Activated CD4-positive, alpha-beta T cell treated with anti-CD3 and anti-CD28 coated beads, Interleukin-2, amount 50 U/mL, for 48 hours (primary cell): ENCODE results near the gene PHYKPL.
"Not testable (repeated sequence)": the region's sequence is repeated elsewhere in the genome, so short reads cannot be mapped to it uniquely, and the experiment has no call there.

Experiments
- DNase-seq, 2 experiments: peaks; one replicate each; pipeline ENCODE4 v3.0.0-alpha.2; 2020

PHYKPL gene

DNA sequence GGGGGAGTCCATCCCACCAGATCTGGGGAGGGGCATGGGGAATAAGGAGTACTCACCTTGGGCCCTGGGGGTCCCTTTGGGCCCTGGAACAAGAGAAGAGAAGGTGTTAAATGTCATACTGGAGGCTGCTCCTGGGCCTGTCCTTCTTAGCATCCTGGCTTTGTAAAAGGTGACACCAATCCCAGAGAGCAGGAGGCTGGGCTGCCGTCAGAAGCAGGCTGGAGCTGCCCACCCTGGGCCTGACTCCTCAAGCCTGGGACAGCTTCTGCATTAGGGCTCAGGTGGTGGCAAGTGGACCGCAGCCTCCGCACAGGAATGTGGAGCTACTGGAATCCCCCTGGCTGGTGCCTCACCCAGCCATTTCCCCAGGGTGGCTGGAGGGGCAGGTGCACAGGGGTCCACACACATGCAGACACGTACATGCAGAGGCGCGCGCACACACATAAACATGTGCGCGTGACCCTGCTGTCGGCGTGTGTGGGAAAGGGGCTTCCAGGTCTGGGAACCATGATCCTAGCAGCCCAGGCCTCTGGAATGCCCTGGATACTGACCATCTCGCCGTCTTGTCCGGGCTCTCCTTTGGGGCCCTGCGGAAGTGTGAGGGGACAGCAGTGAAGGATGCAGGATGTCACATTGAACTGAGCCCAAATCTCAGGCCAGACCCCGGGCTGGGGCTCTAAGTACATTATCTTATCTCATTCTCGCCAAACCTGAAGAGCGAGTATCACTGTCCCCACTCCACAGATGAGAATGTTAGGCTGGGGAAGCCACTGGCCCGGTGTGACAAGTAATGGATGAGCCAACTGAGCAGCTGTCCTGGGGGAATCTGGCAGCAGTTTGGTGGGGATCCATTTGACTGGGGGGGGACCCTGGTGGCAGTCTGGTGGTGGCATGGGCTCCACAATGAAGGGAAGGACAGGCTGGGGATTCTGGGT, 29.3 kb upstream of the PHYKPL start:
- no peak for DNase-seq

DNA sequence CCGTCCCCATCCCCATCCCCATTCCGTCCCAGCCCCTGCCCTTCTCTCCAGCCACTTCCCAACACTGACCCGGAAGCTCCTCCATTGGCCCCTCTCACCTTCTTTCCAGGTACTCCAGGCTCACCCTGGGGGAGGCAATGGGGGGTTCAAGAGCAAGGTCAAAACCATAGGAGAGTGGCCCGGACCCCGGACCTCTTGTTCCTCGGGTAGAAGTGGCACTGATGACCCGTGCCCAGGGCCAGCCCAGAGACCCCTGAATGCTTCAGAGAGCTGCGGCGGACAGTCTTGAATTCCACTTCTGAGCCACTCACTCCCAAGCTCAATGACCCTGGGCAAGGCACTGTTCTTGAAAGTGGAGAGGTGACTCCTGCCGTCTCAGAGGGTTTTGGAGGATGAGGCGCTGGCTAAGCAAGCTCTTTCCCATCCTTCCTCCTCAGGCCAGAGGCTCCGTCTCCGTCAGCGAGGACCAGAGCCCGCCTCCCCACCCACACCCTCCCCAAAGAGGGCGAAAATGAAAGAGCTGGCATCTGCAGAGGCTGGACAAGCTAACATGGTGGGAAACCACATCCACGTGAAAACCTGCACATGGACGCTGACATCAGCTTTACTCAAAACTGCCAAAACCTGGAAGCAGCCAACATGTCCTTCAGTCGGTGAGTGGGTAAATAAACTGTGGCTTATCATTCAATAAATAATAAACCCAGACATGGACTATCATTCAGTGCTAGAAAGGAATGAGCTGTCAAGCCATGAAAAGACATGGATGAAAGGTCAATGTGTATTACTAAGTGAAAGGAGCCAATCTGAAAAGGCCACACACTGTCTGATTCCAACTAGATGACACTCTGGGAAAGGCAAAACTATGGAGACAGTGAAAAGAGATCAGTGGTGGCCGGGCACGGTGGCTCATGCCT, 27.3 kb upstream of the PHYKPL start:
- DNase-seq: no peak

DNA sequence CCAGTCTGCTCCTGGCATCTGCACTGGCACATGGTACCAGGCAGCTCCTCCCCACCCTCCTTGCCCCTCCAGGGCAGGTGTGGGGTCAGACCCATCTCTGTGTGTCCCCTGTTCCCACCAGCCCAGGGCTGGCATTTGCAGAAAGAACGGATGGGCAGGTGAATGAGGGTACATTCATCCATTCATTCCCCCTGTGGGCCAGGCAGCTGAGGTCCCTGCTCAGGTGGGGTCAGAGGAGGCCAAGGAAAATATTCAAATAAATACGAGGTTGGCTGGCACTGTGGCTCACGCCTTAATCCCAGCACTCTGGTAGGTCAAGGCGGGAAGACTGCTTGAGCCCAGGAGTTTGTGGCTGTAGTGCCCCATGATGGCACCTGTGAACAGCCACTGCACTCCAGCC, 25.0 kb upstream of the PHYKPL start:
- DNase-seq: no peak

GRCh38 chr5:178256746-178257145, 24.1 kb upstream of the PHYKPL start:
- DNase-seq: no peak

- not testable (repeated sequence) for DNase-seq
Measured at GRCh38 chr5:178253632-178254031, 21.0 kb upstream of the PHYKPL start.

DNA sequence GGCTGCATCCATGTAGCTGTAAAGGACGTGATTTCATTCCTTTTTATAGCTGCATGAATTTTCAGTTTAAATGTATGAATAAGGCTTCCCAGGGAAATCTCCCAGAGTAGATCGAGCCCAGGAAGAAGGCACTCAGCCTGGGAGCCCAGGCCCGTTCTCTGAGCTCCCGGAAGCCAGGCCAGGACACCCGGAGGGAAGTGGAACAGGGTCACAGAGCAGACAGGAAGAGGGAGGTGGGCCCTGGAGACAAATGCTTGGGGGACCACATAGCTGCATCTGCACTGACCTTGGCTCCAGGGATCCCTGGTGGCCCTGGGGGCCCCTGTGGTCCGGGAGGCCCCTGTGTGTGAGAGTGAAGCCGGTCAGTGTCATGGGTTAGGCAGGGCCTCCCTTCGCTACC, 19.7 kb upstream of the PHYKPL start:
- DNase-seq: no peak

DNA sequence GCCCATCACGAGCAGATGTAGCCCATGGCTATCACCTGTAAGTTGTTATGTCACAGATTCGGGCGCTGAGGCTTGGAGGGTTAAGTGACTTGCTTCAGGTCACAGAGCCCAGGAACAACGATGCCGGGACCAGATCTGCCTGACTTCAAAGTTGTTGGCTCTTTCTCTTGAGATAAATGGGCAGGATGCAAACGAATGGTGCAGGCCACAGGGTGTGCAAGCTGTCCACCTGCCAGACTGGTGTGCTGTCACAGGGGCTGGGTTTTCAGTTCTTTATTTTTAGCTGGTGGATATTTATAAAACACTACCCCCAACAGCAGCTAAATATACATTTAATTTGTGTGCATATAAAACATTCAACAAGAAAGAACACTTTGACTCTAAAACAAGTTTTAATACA, 17.7 kb upstream of the PHYKPL start:
- no peak for DNase-seq

DNA sequence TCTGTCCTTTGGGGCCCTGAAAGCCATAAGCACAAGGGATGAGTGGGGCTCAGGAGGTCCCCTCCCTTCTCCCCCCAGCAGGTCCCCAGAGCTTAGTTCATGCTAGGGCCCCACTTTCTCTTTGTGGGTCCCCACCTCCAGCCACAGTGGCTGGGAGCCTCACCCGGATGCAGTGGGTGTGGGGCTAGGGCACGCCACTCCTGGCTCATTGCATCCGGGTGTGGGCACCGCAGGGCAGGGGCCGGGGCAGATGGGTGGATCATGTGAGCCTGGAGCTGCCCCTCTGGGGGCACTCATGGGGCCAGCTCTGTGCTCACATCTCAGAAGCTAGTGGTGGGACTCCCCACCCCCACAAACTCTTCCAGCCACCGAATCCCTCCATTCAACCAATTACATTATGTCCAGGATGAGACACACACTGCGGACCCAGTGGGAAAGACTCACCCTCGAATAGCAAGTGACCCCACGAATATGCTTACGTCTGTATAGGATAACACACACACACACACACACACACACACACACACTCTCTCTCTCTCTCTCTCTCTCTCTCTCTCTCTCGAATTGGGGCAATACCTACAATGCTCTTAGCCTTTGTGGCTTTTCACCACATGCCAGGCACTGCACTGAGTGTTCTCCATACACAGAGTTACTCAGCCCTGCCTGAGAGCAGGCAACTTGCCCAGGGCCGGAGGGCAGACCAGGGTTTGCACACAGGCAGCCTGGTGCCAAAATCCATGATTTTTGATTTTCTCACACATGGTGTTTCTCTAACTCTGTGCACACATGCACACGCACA, 16.8 kb upstream of the PHYKPL start:
- no peak for DNase-seq

DNA sequence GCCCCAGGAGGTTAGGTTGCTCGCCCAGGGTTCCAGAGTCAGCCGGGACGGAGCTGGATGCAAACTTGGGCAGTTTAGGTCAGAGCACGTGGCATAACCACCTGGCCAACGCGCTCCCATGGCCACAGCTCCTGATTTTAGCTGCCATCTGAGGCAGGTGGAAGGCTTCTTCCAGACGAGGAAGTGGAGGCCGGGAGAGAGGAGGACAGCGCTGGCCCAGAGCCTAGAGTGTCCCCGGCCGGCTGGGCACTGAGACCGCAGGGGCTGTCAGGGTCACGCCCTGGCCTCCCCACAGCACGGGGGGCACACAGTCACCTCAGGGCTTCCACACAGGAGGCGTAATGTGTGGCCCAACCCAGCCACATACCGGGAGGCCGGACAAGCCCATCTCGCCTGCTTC, 16.1 kb upstream of the PHYKPL start:
- DNase-seq: no peak

DNA sequence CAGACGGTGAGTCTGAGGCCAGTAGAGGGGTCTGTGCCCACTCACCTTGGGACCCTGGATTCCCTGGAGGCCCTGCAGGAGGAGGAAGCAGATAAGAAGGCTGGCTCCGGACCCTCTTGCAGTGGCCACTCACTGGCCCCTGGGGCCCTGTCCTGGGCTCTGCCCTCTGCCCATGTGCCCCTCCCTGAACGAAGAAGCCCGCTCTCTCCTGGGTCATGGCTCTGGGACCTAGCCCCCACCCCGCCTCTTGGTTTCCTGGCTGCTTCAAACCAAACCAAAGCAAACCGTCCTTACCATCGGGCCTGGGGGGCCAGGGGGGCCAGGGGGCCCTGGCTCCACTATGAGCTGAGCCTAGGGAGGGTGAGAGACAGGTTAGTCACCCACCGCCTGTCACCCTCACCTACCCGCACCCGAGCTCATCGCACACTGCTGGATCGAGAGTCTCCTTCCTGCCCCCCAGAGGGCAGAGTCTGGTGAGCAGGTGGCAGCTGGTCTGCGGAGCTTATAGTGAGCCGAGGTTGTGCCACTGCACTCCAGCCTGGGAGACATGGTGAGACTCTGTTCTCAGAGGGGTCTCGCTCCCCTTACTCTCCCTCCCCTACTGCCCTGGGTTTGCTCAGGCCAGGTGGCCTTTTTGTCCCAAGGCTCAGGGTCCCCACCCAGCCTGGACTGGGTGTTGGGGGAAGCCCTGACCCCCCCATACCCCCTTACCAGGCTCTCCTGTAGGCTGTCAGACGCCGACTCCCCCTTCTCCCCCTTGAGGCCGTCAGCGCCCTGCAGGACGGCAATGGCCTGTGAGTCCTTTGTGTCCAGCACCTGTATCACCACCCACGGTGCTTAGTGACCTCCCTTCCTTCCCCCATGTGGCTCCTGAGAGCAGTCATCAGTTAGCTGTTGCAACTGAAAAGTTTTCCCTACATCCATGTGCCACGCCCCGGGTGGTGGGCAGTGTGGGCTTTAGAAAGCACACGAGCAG, 15.2 kb upstream of the PHYKPL start:
- DNase-seq: no peak

GRCh38 chr5:178246624-178247279, 14.2 kb upstream of the PHYKPL start:
- DNase-seq: no peak

GRCh38 chr5:178245389-178245788, 12.8 kb upstream of the PHYKPL start:
- DNase-seq: no peak

DNA sequence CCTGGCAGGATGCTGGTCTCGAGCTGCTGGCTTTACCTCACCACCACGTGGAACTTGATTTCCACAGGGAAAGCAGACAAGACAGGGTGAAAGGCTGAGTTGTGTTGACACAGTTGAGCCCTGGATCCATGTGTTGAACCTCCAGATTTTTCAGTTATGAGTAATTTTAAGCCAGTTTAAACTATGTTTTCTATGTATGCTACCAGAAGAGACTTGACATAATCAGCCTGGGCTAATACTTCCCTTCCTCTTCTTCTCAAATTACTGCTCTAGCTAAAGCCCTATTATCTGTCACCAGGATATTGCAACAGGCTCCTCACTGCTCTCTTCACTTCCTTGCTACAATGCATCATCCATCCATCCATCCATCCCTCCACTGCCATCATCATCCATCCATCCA, 12.0 kb upstream of the PHYKPL start:
- no peak for DNase-seq

- DNase-seq: no peak
Measured at GRCh38 chr5:178242416-178242815, 9.8 kb upstream of the PHYKPL start.

DNA sequence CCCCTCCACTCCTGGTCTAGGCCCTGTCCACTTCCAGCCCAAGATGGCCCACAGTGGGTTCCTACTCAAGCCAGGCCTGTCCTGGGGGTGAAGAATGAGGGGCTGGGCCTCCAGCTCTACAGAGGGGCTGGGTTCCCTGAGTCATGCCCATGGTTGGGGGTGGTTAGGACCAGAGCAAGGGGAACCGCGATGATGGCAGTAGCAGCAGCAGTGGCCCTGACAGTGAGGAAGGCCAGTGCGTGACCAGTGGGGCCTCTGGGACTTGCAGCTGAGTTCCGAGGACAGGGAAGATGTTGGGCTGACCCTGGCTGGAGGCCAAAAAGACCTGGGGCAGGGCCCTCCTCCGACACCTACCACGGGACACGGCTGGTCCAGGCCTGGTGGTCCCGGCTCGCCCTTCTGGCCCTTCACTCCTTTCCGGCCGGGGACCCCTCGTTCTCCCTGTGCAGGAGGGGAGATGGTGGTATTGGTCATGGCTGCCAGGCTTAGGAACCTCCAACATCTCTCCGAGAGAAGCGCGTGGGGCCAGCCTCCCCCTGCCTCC, 9.2 kb upstream of the PHYKPL start:
- DNase-seq: no peak

- DNase-seq: no peak
Measured at GRCh38 chr5:178241231-178241663, 8.6 kb upstream of the PHYKPL start.

GRCh38 chr5:178240766-178241165, 8.2 kb upstream of the PHYKPL start:
- no peak for DNase-seq

DNA sequence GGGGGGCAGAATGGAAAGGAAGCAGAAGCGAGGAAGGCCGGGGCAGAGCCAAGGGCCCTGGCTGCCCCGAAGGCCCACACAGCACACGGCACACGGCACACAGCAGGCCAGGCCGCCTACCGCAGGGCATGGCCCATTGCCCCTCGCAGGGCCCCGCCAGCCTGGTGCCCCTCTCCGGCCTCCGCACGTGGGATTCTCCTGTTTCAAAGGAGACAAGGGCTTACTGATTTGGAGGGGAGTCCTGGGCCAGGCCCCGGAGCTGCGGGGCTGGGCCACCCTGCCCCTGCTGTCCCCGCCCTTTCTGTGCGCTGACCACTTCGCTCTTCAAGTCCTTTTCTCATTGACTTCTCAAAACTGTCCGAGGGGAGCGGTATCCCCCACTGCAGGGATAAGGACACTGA, 7.7 kb upstream of the PHYKPL start:
- DNase-seq: no peak

- DNase-seq: not testable (repeated sequence)
Measured at GRCh38 chr5:178239626-178240301, 7.2 kb upstream of the PHYKPL start.
